GM21515 (cell line): ENCODE data around the gene OVCH2.
"Not testable (repeated sequence)": the region's sequence is repeated elsewhere in the genome, so short reads cannot be mapped to it uniquely, and the experiment has no call there.

Experiments used
- ATAC-seq: cut with Tn5 transposase; IDR thresholded peaks from one replicate; pipeline ENCODE4 v1.9.1; 2021; ENCODE audit not compliant: unreplicated experiment

Gene OVCH2

GRCh38 chr11:7706377-7706776 is at the start of gene OVCH2:
OVCH2 (minus strand) TSS chr11:7706477; CDS start chr11:7706394, 83 bp downstream.
- no peak for ATAC-seq

GRCh38 chr11:7749456-7749855 is 43.2 kb upstream of the OVCH2 start:
- no peak for ATAC-seq

GRCh38 chr11:7734767-7735166 is 28.5 kb upstream of the OVCH2 start:
- not testable (repeated sequence) for ATAC-seq

- no peak for ATAC-seq
Observed at GRCh38 chr11:7714786-7715185, 8.5 kb upstream of the OVCH2 start.

GRCh38 chr11:7703740-7704139 is 2.5 kb downstream of the OVCH2 start:
- no peak for ATAC-seq

- no peak for ATAC-seq
Observed at GRCh38 chr11:7696424-7696823, 9.9 kb downstream of the OVCH2 start.

- ATAC-seq: no peak
Observed at GRCh38 chr11:7694235-7694634, 12.0 kb downstream of the OVCH2 start.

GRCh38 chr11:7692426-7692825 is 13.9 kb downstream of the OVCH2 start:
- ATAC-seq: no peak

- no peak for ATAC-seq
Observed at GRCh38 chr11:7691759-7692350, 14.4 kb downstream of the OVCH2 start.

GRCh38 chr11:7690648-7691047 is 15.6 kb downstream of the OVCH2 start:
- ATAC-seq: no peak

GRCh38 chr11:7689239-7689638 is 17.0 kb downstream of the OVCH2 start:
- no peak for ATAC-seq

GRCh38 chr11:7688238-7688826 is 17.9 kb downstream of the OVCH2 start:
- ATAC-seq: no peak

GRCh38 chr11:7687386-7687785 is 18.9 kb downstream of the OVCH2 start:
- ATAC-seq: no peak

GRCh38 chr11:7686761-7687160 is 19.5 kb downstream of the OVCH2 start:
- ATAC-seq: no peak

- no peak for ATAC-seq
Observed at GRCh38 chr11:7683571-7683970, 22.7 kb downstream of the OVCH2 start.

GRCh38 chr11:7677796-7678201 is 28.5 kb downstream of the OVCH2 start:
- no peak for ATAC-seq

- no peak for ATAC-seq
Observed at GRCh38 chr11:7677071-7677470, 29.2 kb downstream of the OVCH2 start.

GRCh38 chr11:7675631-7676030 is 30.6 kb downstream of the OVCH2 start:
- no peak for ATAC-seq

GRCh38 chr11:7673724-7674434 is 32.4 kb downstream of the OVCH2 start:
- no peak for ATAC-seq

GRCh38 chr11:7672960-7673723 is 33.1 kb downstream of the OVCH2 start, which contains the start of gene CYB5R2:
CYB5R2 (minus strand) TSS chr11:7673500; CDS start chr11:7672825, 675 bp downstream.
- no peak for ATAC-seq

GRCh38 chr11:7672276-7672959 is 33.9 kb downstream of the OVCH2 start:
- ATAC-seq: peak; percentile 29
